Globus pallidus (tissue), 1 donor: ENCODE data around the gene TECPR1.
A peak's percentile ranks its signal among the peaks of the same experiment; 100 is the strongest.

ENCODE experiments used
- DNase-seq: peaks from one replicate; pipeline ENCODE4 v3.0.0-alpha.2; 2015; ENCODE audit warnings: low spot score

TECPR1 gene

GRCh38 chr7:98251601-98252424 is at the start of gene TECPR1:
TECPR1 (minus strand) TSS chr7:98252232; CDS start chr7:98246146, 6,086 bp downstream.
- peak; percentile 92 for DNase-seq

- DNase-seq, result no peak
Measured at GRCh38 chr7:98300595-98301372, 48.8 kb upstream of the TECPR1 start.

DNA sequence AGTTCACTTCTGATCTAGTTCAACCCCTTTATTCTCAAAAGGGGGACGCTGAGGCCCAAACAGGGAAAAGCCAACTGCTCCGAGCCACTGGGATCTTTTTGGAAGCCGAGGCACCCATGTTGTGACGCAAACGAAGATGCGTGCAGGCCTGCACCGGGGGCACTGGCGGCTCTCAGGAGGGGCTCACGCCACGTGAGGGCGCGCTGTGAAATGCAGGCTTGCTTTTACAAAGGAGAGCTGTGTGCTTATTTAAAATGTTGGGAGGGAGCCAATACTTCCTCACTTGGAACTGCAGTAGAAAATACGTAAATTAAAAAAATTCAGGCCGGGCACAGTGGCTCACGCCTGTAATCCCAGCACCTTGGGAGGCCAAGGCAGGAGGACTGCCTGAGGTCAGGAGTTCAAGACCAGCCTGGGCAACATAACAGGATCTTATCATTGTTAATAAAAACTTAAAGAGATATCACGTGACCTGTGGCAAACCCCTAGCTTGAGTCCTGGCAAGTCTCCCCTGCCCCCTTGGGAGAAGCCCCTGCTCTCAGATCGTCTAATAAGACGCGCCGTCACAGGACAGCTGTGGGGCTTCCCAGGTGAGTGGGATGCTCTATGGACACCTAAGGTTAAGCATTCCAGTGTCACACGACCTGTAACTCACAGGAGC is 45.7 kb upstream of the TECPR1 start:
- DNase-seq, result no peak

DNA sequence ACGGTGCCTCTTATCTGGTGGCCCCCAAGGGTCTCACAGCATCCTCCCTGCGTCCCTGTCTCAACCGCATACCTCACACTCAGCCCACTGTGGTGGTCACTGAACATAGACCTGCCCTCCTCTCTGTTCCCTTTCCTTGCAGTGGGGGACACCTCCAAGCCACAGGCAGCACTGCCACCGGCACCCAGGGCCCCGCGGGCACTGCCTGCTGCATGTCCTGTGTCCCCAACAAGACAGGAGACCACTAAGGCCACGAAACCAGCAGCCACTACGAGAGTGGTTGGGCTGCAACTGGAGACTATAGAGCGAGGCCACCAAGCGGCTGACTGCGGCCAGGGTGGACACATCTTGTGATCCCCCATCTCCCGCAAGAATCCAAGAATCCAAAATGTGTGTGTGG is 44.8 kb upstream of the TECPR1 start:
- DNase-seq, result no peak

DNA sequence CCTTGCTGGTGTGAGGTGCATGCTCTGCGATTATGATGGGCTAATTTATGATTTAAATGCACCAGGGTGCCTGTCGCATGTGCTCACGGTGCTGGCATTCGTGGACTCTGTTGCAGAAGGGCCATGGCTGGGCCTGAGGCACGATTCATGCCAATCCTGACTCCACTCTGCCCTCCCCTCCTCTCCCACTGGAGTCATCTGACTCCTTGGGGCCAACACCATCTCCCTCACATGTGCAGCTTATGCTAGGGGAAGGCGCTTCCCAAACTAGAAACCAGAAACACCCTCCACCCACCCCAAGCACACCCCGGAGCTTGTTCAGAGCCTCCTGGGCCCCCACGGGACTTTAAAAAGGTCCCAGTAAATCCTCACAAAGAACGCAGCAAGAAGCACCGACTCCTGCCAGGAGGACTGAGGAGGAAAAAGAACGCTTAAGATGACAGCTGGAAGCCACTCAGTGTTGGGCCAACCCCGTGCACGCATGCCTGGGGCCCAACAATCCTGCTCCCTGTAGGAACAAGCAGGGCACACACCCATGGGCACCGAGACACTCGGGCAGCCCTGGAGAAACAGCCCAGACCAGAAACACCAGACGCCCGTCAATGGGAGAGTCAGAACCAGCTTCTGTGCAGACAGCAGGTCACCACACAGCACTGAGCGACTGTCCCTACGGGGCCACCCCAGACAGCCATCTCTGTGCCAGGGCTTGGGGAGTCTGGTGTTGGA is 43.6 kb upstream of the TECPR1 start:
- DNase-seq, result no peak

DNA sequence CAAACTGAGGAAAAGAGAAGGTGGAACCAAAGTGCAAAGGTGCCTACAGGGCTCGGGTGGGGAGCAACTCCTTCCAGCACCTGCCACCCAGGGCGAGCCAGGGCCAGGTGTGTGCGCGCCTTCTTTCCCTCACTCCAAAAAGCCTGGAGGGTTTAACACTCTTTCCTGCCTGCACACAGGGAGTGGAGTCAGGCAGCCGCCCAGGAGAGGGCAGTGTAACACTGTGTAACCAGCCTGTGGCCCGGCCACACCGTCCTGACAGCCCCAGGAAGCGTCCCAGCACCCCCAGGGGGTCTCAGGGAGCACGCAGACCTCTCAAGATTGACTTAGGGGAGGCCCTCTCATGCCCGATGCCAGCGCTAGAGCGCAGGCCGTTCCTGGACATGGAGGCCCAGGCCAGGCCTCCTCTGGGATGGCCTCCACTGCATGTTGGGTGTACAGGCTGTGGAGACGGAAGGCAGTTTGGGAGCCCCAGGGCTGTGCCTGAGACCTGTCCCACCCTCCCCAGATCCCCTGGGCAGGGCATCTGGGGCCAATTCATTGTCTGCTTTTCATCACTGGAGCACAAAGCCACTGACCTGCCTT is 42.9 kb upstream of the TECPR1 start:
- DNase-seq, result no peak

DNA sequence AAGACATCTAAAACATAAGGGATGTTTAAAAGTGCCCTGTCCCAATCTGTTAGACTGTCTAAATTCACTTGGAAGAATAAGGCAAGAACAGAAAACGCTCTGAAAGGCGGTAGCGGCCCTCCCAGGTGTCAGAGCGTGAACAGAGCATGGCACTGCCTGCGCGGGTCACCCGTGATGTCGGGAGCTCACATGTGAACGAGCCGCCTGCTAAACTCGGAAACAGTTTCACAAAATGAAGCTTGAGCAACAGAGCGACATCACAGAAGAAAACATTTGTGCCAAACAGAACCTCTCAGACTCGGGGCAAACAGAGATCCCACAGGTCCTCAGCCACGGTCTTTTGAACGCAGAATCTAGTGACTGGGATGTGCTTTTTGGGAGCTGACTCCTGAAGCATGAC is 42.3 kb upstream of the TECPR1 start:
- DNase-seq, result no peak

GRCh38 chr7:98293746-98294145 is 41.7 kb upstream of the TECPR1 start:
- DNase-seq, result no peak

- no peak for DNase-seq
Measured at GRCh38 chr7:98293265-98293664, 41.2 kb upstream of the TECPR1 start.

GRCh38 chr7:98291717-98292116 is 39.7 kb upstream of the TECPR1 start:
- DNase-seq, result no peak

DNA sequence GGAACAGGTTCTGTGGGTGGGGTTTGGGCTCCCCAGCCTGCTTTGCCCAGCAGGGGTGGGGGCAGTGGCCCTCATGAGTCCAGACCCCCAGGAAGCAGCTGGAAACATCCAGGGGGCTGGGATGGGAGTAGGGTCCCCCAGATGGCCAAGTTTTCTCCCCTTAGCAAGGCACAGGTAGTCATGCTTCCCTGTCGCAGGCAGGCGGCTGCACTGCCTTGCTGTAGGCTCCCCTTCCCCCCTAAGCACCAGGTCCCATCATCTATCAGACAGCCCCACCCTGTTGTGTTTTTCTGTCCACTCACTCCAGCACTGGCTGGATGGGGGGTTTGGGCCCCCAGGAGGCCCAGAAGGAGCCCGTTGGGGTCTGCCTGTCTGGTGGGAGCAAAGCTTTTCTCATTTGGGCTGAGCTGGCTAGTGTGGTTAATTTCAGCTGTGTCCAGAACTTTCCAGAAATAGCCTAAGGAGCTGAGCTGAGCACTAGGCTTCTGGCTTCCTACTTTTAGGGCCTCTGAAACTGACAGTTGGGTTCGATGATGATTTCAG is 37.4 kb upstream of the TECPR1 start:
- DNase-seq, result no peak

- DNase-seq, result no peak
Measured at GRCh38 chr7:98288064-98288823, 36.2 kb upstream of the TECPR1 start.

DNA sequence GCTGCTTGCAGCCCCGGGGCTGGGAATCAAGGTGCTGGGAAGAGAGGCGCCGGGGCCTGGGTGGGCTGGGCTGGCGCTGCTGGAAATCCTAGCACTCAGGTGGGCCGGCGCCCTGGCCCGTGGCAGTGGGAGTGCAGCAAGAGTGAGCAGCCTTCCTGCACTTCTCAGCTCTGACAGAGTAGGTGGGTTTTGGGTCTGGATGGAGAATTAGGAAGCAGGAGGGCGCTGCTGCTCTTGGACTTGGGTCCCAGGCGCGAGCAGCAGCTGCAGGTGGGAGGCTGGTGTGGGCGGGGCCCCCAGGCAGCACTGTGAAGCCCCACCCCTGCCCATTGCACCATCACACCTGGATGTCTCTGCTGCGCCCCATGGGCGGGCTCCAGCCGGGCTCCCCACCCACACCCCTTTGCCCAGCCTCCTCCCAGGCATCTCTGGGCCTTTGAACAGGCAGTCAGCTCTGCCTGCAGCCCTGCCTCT is 35.5 kb upstream of the TECPR1 start:
- no peak for DNase-seq

- DNase-seq, result no peak
Measured at GRCh38 chr7:98286701-98287485, 34.9 kb upstream of the TECPR1 start.

GRCh38 chr7:98286093-98286539 is 34.1 kb upstream of the TECPR1 start:
- no peak for DNase-seq

- DNase-seq, result no peak
Measured at GRCh38 chr7:98285157-98286092, 33.4 kb upstream of the TECPR1 start.

- DNase-seq, result peak; percentile 49
Measured at GRCh38 chr7:98284335-98285036, 32.5 kb upstream of the TECPR1 start.

- no peak for DNase-seq
Measured at GRCh38 chr7:98283887-98284222, 31.8 kb upstream of the TECPR1 start.
